ENCODE data around the gene HDAC4.

DNA sequence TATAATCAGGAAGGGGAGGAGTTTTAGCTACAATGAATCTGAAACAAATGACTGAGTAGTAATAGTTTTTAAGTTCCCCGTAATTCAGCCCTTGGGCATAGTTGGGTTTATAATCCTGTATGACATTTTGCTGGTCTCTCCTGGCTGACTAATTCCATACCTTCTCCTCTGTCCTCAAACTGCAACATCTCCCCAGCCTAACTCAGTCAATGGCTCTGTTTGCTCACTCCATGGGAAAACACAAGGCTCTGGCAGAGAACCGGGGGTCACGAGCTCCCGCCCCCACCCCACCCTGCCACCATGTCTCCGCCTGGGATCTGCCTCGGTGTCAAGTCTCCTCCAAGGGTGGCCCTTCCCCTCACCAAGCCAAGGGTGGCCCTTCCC lies 168.6 kb downstream of the HDAC4 start:
- no peak for TF ChIP-seq HDAC2 (IDR thresholded peaks at IDR 0.05)
- TF ChIP-seq RCOR1 (IDR thresholded peaks at IDR 0.05; ENCODE audit: low read depth, low read length): no peak
- TF ChIP-seq, protein P1, sequence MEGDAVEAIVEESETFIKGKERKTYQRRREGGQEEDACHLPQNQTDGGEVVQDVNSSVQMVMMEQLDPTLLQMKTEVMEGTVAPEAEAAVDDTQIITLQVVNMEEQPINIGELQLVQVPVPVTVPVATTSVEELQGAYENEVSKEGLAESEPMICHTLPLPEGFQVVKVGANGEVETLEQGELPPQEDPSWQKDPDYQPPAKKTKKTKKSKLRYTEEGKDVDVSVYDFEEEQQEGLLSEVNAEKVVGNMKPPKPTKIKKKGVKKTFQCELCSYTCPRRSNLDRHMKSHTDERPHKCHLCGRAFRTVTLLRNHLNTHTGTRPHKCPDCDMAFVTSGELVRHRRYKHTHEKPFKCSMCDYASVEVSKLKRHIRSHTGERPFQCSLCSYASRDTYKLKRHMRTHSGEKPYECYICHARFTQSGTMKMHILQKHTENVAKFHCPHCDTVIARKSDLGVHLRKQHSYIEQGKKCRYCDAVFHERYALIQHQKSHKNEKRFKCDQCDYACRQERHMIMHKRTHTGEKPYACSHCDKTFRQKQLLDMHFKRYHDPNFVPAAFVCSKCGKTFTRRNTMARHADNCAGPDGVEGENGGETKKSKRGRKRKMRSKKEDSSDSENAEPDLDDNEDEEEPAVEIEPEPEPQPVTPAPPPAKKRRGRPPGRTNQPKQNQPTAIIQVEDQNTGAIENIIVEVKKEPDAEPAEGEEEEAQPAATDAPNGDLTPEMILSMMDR (IDR thresholded peaks at IDR 0.05): no peak
- TF ChIP-seq POLR2A (IDR thresholded peaks at IDR 0.05; ENCODE audit: low read length): no peak
- TF ChIP-seq, protein P2, sequence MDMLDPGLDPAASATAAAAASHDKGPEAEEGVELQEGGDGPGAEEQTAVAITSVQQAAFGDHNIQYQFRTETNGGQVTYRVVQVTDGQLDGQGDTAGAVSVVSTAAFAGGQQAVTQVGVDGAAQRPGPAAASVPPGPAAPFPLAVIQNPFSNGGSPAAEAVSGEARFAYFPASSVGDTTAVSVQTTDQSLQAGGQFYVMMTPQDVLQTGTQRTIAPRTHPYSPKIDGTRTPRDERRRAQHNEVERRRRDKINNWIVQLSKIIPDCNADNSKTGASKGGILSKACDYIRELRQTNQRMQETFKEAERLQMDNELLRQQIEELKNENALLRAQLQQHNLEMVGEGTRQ (IDR thresholded peaks at IDR 0.05): no peak
- TF ChIP-seq, protein P3, sequence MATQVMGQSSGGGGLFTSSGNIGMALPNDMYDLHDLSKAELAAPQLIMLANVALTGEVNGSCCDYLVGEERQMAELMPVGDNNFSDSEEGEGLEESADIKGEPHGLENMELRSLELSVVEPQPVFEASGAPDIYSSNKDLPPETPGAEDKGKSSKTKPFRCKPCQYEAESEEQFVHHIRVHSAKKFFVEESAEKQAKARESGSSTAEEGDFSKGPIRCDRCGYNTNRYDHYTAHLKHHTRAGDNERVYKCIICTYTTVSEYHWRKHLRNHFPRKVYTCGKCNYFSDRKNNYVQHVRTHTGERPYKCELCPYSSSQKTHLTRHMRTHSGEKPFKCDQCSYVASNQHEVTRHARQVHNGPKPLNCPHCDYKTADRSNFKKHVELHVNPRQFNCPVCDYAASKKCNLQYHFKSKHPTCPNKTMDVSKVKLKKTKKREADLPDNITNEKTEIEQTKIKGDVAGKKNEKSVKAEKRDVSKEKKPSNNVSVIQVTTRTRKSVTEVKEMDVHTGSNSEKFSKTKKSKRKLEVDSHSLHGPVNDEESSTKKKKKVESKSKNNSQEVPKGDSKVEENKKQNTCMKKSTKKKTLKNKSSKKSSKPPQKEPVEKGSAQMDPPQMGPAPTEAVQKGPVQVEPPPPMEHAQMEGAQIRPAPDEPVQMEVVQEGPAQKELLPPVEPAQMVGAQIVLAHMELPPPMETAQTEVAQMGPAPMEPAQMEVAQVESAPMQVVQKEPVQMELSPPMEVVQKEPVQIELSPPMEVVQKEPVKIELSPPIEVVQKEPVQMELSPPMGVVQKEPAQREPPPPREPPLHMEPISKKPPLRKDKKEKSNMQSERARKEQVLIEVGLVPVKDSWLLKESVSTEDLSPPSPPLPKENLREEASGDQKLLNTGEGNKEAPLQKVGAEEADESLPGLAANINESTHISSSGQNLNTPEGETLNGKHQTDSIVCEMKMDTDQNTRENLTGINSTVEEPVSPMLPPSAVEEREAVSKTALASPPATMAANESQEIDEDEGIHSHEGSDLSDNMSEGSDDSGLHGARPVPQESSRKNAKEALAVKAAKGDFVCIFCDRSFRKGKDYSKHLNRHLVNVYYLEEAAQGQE (IDR thresholded peaks at IDR 0.05): no peak
- no peak for TF ChIP-seq CHD2 (IDR thresholded peaks at IDR 0.05; ENCODE audit: low read length, partially characterized antibody)
- no peak for TF ChIP-seq TFCP2L1 (CRISPR knock-in tag; IDR thresholded peaks at IDR 0.05)
- TF ChIP-seq MYC (IDR thresholded peaks at IDR 0.05; ENCODE audit: borderline replicate concordance, low read length): no peak
- no peak for TF ChIP-seq FOSL2 (IDR thresholded peaks at IDR 0.05)
- no peak for TF ChIP-seq FOSL2 (CRISPR knock-in tag; IDR thresholded peaks at IDR 0.05)

All from A549 (cell line).